ENCODE results near the gene SEPSECS. TPM values are rescaled to one million over a fixed set of nuclear protein-coding genes. Genes with fewer than 3 reads are reported as not detected.

Gene SEPSECS
- polyA plus RNA-seq, 1 donor (not counting 4 experiments of a cell fraction or from before 2014, with no cell fraction given) = 6.6 TPM

GRCh38 chr4:25177147-25177546 lies 16.9 kb upstream of the SEPSECS start:
- Histone ChIP-seq H3K4me3 (ENCODE audit: control insufficient read depth in 2 of 3, extremely low read depth in 1 of 3, insufficient read depth in 2 of 3, low read depth in 1 of 3, low read length in 3 of 3) (no peak overlapping the region), H3K79me2 (ENCODE audit: control insufficient read depth, insufficient read depth, low read length) (no peaks in the 10 kb centered on the region), H4K20me1 (ENCODE audit: control insufficient read depth, extremely low read depth, insufficient read depth, low read length) (no peaks in the 10 kb centered on the region), H3K27ac (ENCODE audit: control insufficient read depth, insufficient read depth, low read length) (no peak overlapping the region), H3K27me3 (ENCODE audit: control insufficient read depth, extremely low read depth, insufficient read depth, low read length) (no peaks in the 10 kb centered on the region), H2AFZ (ENCODE audit: control insufficient read depth, low read length) (no peak overlapping the region), H3K9me1 (ENCODE audit: control insufficient read depth, extremely low read depth, insufficient read depth, low read length) (no peaks in the 10 kb centered on the region), H3K9ac (ENCODE audit: control insufficient read depth, extremely low read depth, insufficient read depth, low read length) (no peak overlapping the region), H3K4me1 (ENCODE audit: control insufficient read depth, extremely low read depth, insufficient read depth, low read length) (peaks cover 30% of the 10 kb centered on the region), H3K9me3 (ENCODE audit: control insufficient read depth, low read depth, low read length) (no peaks in the 10 kb centered on the region), H3K36me3 (ENCODE audit: control insufficient read depth in 2 of 2, extremely low read depth in 1 of 2, insufficient read depth in 2 of 2, low read length in 2 of 2) (no peaks in the 10 kb centered on the region), H3K4me2 (ENCODE audit: control insufficient read depth, extremely low read depth, insufficient read depth, low read depth, low read length) (no peak overlapping the region)
- FAIRE-seq = peak; percentile 26
- no peak for DNase-seq (ENCODE audit: low read depth, low spot score)
- dilution Hi-C loops (cut with MboI; ENCODE audit: extremely low pct_ligation_motif_present, low sequenced_read_pairs) = no loop called here
- no peak for TF ChIP-seq CTCF (optimal IDR thresholded peaks at IDR 0.05 in 1 of 3, IDR thresholded peaks at IDR 0.05 in 1 of 3, conservative IDR thresholded peaks at IDR 0.05 in 1 of 3; ENCODE audit: extremely low read depth in 1 of 3, insufficient read depth in 2 of 3, low read length in 3 of 3)
- no peak for TF ChIP-seq EZH2 (IDR thresholded peaks at IDR 0.05; ENCODE audit: low read length)

- no peaks in the 10 kb centered on the region for H3K9me1 ChIP-seq (ENCODE audit: control insufficient read depth, extremely low read depth, insufficient read depth, low read length)
- no peaks in the 10 kb centered on the region for H3K36me3 ChIP-seq (ENCODE audit: control insufficient read depth in 2 of 2, extremely low read depth in 1 of 2, insufficient read depth in 2 of 2, low read length in 2 of 2)
- H3K4me3 ChIP-seq (ENCODE audit: control insufficient read depth in 2 of 3, extremely low read depth in 1 of 3, insufficient read depth in 2 of 3, low read depth in 1 of 3, low read length in 3 of 3) = no peak overlapping the region
- no peaks in the 10 kb centered on the region for H4K20me1 ChIP-seq (ENCODE audit: control insufficient read depth, extremely low read depth, insufficient read depth, low read length)
- FAIRE-seq (peak; percentile 91), DNase-seq (ENCODE audit: low read depth, low spot score) (no peak)
- H3K4me2 ChIP-seq (ENCODE audit: control insufficient read depth, extremely low read depth, insufficient read depth, low read depth, low read length) = peak overlapping the region; percentile 84
- peaks cover 37% of the 10 kb centered on the region for H3K4me1 ChIP-seq (ENCODE audit: control insufficient read depth, extremely low read depth, insufficient read depth, low read length)
- H3K9ac ChIP-seq (ENCODE audit: control insufficient read depth, extremely low read depth, insufficient read depth, low read length) = no peak overlapping the region
- dilution Hi-C loops (cut with MboI; ENCODE audit: extremely low pct_ligation_motif_present, low sequenced_read_pairs) = no loop called here
- H2AFZ ChIP-seq (ENCODE audit: control insufficient read depth, low read length) = no peak overlapping the region
- no peaks in the 10 kb centered on the region for H3K9me3 ChIP-seq (ENCODE audit: control insufficient read depth, low read depth, low read length)
- peak overlapping the region; percentile 13 for H3K27ac ChIP-seq (ENCODE audit: control insufficient read depth, insufficient read depth, low read length)
- no peaks in the 10 kb centered on the region for H3K27me3 ChIP-seq (ENCODE audit: control insufficient read depth, extremely low read depth, insufficient read depth, low read length)
- no peaks in the 10 kb centered on the region for H3K79me2 ChIP-seq (ENCODE audit: control insufficient read depth, insufficient read depth, low read length)
- no peak for TF ChIP-seq EZH2 (IDR thresholded peaks at IDR 0.05; ENCODE audit: low read length)
- TF ChIP-seq CTCF (optimal IDR thresholded peaks at IDR 0.05 in 1 of 3, IDR thresholded peaks at IDR 0.05 in 1 of 3, conservative IDR thresholded peaks at IDR 0.05 in 1 of 3; ENCODE audit: extremely low read depth in 1 of 3, insufficient read depth in 2 of 3, low read length in 3 of 3) = no peak
Observed at GRCh38 chr4:25174674-25175073, 14.4 kb upstream of the SEPSECS start.

All from keratinocyte (primary cell).